ENCODE data around the gene WNT6.

The WNT6 gene

GRCh38 chr2:218855305-218856166 is 4.1 kb upstream of the WNT6 start:
- Mint-ChIP-seq H3K27me3 (ENCODE audit: low read depth, poor library complexity) (peaks cover 83% of the 10 kb centered on the region), H3K4me1 (peaks cover 60% of the 10 kb centered on the region), H3K36me3 (ENCODE audit: low read depth) (no peaks in the 10 kb centered on the region), H3K27ac (no peak overlapping the region), H3K4me3 (no peak overlapping the region), H3K9me3 (no peaks in the 10 kb centered on the region)
- TF ChIP-seq, protein P1, sequence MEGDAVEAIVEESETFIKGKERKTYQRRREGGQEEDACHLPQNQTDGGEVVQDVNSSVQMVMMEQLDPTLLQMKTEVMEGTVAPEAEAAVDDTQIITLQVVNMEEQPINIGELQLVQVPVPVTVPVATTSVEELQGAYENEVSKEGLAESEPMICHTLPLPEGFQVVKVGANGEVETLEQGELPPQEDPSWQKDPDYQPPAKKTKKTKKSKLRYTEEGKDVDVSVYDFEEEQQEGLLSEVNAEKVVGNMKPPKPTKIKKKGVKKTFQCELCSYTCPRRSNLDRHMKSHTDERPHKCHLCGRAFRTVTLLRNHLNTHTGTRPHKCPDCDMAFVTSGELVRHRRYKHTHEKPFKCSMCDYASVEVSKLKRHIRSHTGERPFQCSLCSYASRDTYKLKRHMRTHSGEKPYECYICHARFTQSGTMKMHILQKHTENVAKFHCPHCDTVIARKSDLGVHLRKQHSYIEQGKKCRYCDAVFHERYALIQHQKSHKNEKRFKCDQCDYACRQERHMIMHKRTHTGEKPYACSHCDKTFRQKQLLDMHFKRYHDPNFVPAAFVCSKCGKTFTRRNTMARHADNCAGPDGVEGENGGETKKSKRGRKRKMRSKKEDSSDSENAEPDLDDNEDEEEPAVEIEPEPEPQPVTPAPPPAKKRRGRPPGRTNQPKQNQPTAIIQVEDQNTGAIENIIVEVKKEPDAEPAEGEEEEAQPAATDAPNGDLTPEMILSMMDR (IDR thresholded peaks at IDR 0.05): no peak
- no peak for DNase-seq

DNA sequence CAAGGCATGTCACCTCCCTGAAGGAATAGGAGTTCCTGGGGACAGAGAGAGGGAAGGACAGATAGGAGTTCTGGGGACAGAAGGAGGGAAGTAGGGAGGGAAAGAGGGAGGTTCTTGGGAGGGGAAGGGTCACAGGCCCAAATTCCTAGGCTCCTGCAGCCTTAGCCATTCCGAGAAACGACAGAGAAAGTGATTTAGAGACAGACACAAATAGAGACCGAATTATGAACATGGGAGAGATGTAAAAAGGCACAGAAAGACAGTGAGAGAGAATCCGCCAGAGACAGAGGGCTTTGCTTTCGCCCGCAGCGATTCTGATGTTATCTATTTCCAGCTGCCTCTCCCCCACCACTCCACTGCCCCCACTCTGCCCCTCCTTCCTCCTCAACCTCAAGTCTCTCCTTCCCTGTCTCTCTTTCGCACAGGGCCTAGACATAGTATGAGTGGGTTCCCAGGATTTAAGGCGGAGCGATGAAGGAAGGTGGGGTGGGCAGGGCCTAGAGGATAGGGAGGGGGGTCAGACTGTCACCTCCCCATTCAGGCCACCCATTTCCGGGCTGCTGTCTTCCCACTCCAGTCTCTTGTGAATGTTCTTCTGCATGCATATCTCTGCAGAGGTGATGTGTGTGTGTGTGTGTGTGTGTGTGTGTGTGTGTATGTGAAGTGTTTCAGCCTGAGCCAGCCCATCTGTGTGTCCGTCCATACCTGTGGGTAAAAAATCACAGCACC is 3.3 kb upstream of the WNT6 start:
- Mint-ChIP-seq H3K27ac (no peak overlapping the region), H3K9me3 (no peaks in the 10 kb centered on the region), H3K4me3 (no peak overlapping the region), H3K36me3 (ENCODE audit: low read depth) (no peaks in the 10 kb centered on the region), H3K27me3 (ENCODE audit: low read depth, poor library complexity) (peaks cover 85% of the 10 kb centered on the region), H3K4me1 (peaks cover 60% of the 10 kb centered on the region)
- no peak for DNase-seq
- TF ChIP-seq, protein P1 (IDR thresholded peaks at IDR 0.05): no peak

GRCh38 chr2:218856896-218857243 is 2.7 kb upstream of the WNT6 start:
- Mint-ChIP-seq H3K4me3 (no peak overlapping the region), H3K27me3 (ENCODE audit: low read depth, poor library complexity) (peaks cover 90% of the 10 kb centered on the region), H3K36me3 (ENCODE audit: low read depth) (no peaks in the 10 kb centered on the region), H3K4me1 (peaks cover 60% of the 10 kb centered on the region), H3K9me3 (no peaks in the 10 kb centered on the region), H3K27ac (no peak overlapping the region)
- TF ChIP-seq, protein P1 (IDR thresholded peaks at IDR 0.05): no peak
- no peak for DNase-seq

- H3K4me3 Mint-ChIP-seq: no peak overlapping the region
- H3K27me3 Mint-ChIP-seq (ENCODE audit: low read depth, poor library complexity): peaks cover 97% of the 10 kb centered on the region
- no peaks in the 10 kb centered on the region for H3K36me3 Mint-ChIP-seq (ENCODE audit: low read depth)
- no peak for DNase-seq
- H3K9me3 Mint-ChIP-seq: no peaks in the 10 kb centered on the region
- TF ChIP-seq, protein P1 (IDR thresholded peaks at IDR 0.05): no peak
- H3K4me1 Mint-ChIP-seq: peaks cover 60% of the 10 kb centered on the region
- H3K27ac Mint-ChIP-seq: no peak overlapping the region
Observed at GRCh38 chr2:218857371-218858137, 2.1 kb upstream of the WNT6 start.

GRCh38 chr2:218858138-218858445 is 1.5 kb upstream of the WNT6 start:
- TF ChIP-seq, protein P1 (IDR thresholded peaks at IDR 0.05): no peak
- Mint-ChIP-seq H3K27me3 (ENCODE audit: low read depth, poor library complexity) (peaks cover 97% of the 10 kb centered on the region), H3K27ac (no peak overlapping the region), H3K9me3 (no peaks in the 10 kb centered on the region), H3K36me3 (ENCODE audit: low read depth) (no peaks in the 10 kb centered on the region), H3K4me1 (peaks cover 57% of the 10 kb centered on the region), H3K4me3 (no peak overlapping the region)
- DNase-seq: no peak

All from nephron progenitor cell (in vitro differentiated cells).